Spleen (tissue), 11 donors: ENCODE data around the gene CDC123. TPM values are rescaled to one million over a fixed set of nuclear protein-coding genes. Genes with fewer than 3 reads are reported as not detected.
A peak's percentile ranks its signal among the peaks of the same experiment; 100 is the strongest.
"Not testable (repeated sequence)": the region's sequence is repeated elsewhere in the genome, so short reads cannot be mapped to it uniquely, and the experiment has no call there.

Experiments used
- DNase-seq: peaks from one replicate; pipeline ENCODE4 v3.0.0-alpha.2; 2020
- H3K27ac ChIP-seq, 8 donors: fragments of 200-600 bp; sonication (generic) in 7 of 8; 1 replicate in 4 of 8; 2 replicates in 4 of 8; pipeline versions ENCODE4 v1.5.0 to v1.8.0; 2016 to 2021; ENCODE audit warnings: inconsistent platforms in 4 of 8, mild to moderate bottlenecking in 4 of 8, moderate library complexity in 1 of 8
- H3K27me3 ChIP-seq, 7 donors: fragments of 200-600 bp; sonication (generic) in 6 of 7; replicated peaks in 1 of 7; 1 replicate in 4 of 7; 2 replicates in 3 of 7; pipeline versions ENCODE4 v1.5.0 to v1.8.0; 2016 to 2021; ENCODE audit warnings: inconsistent platforms in 3 of 7, mild to moderate bottlenecking in 1 of 7
- H3K36me3 ChIP-seq, 6 donors: fragments of 200-600 bp; sonication (generic) in 5 of 6; 1 replicate in 4 of 6; 2 replicates in 2 of 6; pipeline versions ENCODE4 v1.5.0 to v1.8.0; 2016 to 2021; ENCODE audit warnings: inconsistent platforms in 2 of 6
- H3K4me1 ChIP-seq, 6 donors: fragments of 200-600 bp; sonication (generic) in 5 of 6; 1 replicate in 3 of 6; 2 replicates in 3 of 6; pipeline versions ENCODE4 v1.5.0 to v1.8.0; 2016 to 2021; ENCODE audit warnings: inconsistent platforms in 3 of 6
- H3K4me3 ChIP-seq, 8 donors: fragments of 200-600 bp; sonication (generic) in 7 of 8; 1 replicate in 4 of 8; 2 replicates in 4 of 8; pipeline versions ENCODE4 v1.5.0 to v1.8.0; 2016 to 2021; ENCODE audit warnings: inconsistent platforms in 4 of 8, mild to moderate bottlenecking in 4 of 8, moderate library complexity in 2 of 8
- H3K9me3 ChIP-seq, 8 donors: fragments of 200-600 bp; sonication (generic) in 7 of 8; 1 replicate in 4 of 8; 2 replicates in 4 of 8; pipeline versions ENCODE4 v1.5.0 to v1.8.0; 2016 to 2021; ENCODE audit warnings: inconsistent platforms in 4 of 8
- POLR2A ChIP-seq, 3 donors: fragments of 450-650 bp; IDR thresholded peaks; one replicate each; pipeline ENCODE4 v1.5.1; 2017; ENCODE audit warnings: antibody characterized with exemption in 3 of 3, mild to moderate bottlenecking in 1 of 3
- POLR2AphosphoS5 ChIP-seq, 3 donors: sonication (generic); formaldehyde crosslinking; IDR thresholded peaks; one replicate each; pipeline ENCODE4 v1.5.1; 2017; ENCODE audit warnings: antibody characterized with exemption in 3 of 3
- WGBS, 5 donors: extraction: QIAGEN DNeasy Blood & Tissue Kit in 3 of 5; methylation state at CpG; one replicate each; pipeline versions ENCODE4 v1.1.5 to v1.1.7; 2013 to 2018; 5-methylcytosine and 5-hydroxymethylcytosine counted together
- intact Hi-C: fragments of 100-400 bp; cut with DNase I; formaldehyde crosslinking; loops from one replicate; pipeline ENCODE4 v1.15.0; 2023; ENCODE audit warnings: low total_unique reads
- polyA plus RNA-seq, 3 donors: library from polyadenylated mRNA; stranded (reverse); fragments of 200-250 nt; gene quantifications; one replicate each; pipeline ENCODE4 v1.2.1, GENCODE V29; 2013
- total RNA-seq, 7 donors: library from RNA; depleted of rRNA in 3 of 7; stranded (reverse); fragments of >200 nt in 3 of 7; fragmentation: NEBNext Ultra II Directional in 4 of 7; extraction: Animal tissue kit (Norgen Biotek cat#: 25700) in 4 of 7; gene quantifications; one replicate each; pipeline versions ENCODE4 v1.1.0 to v1.2.1, GENCODE V29; 2016 to 2021
- TF ChIP-seq, protein P1 (sequence below), 11 experiments: fragments of 200-600 bp in 7 of 11; fragments of 450-650 bp in 4 of 11; sonication (generic) in 4 of 11; IDR thresholded peaks in 8 of 11; conservative IDR thresholded peaks in 3 of 11; 1 replicate in 7 of 11; 2 replicates in 4 of 11; pipeline versions ENCODE4 v1.4.0 to v1.8.0; 2016 to 2021; ENCODE audit warnings: antibody characterized with exemption in 11 of 11, inconsistent platforms in 4 of 11, mild to moderate bottlenecking in 1 of 11
- donor health status: healthy with polysubstance abuse.
- donor health status: DM: no; HTN: no; CAD: no; lungs with moderate emphysema.
- donor health status: DM: no; HTN: no; CAD: no.
- donor health status: Bipolar disorder and iron deficiency.
- donor health status: healthy.
- donor health status: DM: no; HTN: no; CAD: no.
- donor health status: DM: yes; HTN: yes; CAD: no.

CDC123 gene
- total and polyA plus RNA-seq, 10 donors: 38.8 to 93.8 (median 59.9) TPM

DNA sequence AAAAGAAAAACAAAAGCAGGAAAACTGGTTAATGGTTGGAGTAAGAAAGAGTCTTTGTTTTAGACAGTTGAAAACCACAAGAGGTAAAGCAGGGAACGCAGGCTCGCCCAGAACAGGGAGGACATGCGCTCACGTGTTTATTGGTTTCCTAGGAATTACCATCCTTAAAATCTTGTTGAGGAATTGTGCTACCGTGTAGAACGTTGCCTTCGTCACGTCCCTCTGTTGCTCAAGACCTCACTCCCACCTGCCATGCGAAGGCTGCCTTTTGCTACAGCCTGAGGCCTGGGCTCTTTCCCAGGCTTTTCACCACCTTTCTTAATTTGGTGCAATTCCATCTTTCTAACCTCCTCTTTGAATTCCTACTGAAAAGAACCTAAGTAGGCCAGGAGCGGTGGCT, 91.8 kb downstream of the CDC123 start:
- intact Hi-C loops: no loop called here
- H3K27ac ChIP-seq: no peak overlapping the region
- 89 to 98% (median 92%) methylated on average over 10 of the region's 10 CpGs for WGBS, 5 donors

GRCh38 chr10:12297784-12298183, 101.8 kb downstream of the CDC123 start:
- intact Hi-C loops, H3K9me3 ChIP-seq, H3K27ac ChIP-seq, H3K36me3 ChIP-seq, H3K4me3 ChIP-seq, H3K27me3 ChIP-seq, H3K4me1 ChIP-seq, DNase-seq: not testable (repeated sequence)
- WGBS, 5 donors: 78 to 91% (median 87%) methylated on average over 3 of the region's 3 CpGs

More for the DNA sequence above, 91.8 kb downstream of the CDC123 start:
- no peaks in the 10 kb centered on the region for H3K36me3 ChIP-seq
- TF ChIP-seq POLR2A (IDR thresholded peaks at IDR 0.05): no peak
- no peak for TF ChIP-seq POLR2AphosphoS5 (IDR thresholded peaks at IDR 0.05)
- TF ChIP-seq, protein P1, sequence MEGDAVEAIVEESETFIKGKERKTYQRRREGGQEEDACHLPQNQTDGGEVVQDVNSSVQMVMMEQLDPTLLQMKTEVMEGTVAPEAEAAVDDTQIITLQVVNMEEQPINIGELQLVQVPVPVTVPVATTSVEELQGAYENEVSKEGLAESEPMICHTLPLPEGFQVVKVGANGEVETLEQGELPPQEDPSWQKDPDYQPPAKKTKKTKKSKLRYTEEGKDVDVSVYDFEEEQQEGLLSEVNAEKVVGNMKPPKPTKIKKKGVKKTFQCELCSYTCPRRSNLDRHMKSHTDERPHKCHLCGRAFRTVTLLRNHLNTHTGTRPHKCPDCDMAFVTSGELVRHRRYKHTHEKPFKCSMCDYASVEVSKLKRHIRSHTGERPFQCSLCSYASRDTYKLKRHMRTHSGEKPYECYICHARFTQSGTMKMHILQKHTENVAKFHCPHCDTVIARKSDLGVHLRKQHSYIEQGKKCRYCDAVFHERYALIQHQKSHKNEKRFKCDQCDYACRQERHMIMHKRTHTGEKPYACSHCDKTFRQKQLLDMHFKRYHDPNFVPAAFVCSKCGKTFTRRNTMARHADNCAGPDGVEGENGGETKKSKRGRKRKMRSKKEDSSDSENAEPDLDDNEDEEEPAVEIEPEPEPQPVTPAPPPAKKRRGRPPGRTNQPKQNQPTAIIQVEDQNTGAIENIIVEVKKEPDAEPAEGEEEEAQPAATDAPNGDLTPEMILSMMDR (IDR thresholded peaks at IDR 0.05 in 8 of 11, conservative IDR thresholded peaks at IDR 0.05 in 3 of 11): no peak
- DNase-seq: no peak
- no peaks in the 10 kb centered on the region for H3K4me1 ChIP-seq
- no peaks in the 10 kb centered on the region for H3K27me3 ChIP-seq
- no peak overlapping the region for H3K4me3 ChIP-seq
- no peaks in the 10 kb centered on the region for H3K9me3 ChIP-seq

GRCh38 chr10:12299222-12299965, 103.4 kb downstream of the CDC123 start:
- Histone ChIP-seq H3K9me3 (no peaks in the 10 kb centered on the region), H3K4me1 (no peaks in the 10 kb centered on the region), H3K4me3 (no peak overlapping the region), H3K27ac (no peak overlapping the region), H3K36me3 (no peaks in the 10 kb centered on the region), H3K27me3 (no peaks in the 10 kb centered on the region)
- DNase-seq: peak; percentile 5
- intact Hi-C loops: no loop called here
- TF ChIP-seq POLR2AphosphoS5 (IDR thresholded peaks at IDR 0.05) (no peak), POLR2A (IDR thresholded peaks at IDR 0.05) (no peak)
- TF ChIP-seq, protein P1 (IDR thresholded peaks at IDR 0.05 in 8 of 11, conservative IDR thresholded peaks at IDR 0.05 in 3 of 11): no peak
- WGBS, 5 donors: 92 to 98% (median 96%) methylated on average over 14 of the region's 14 CpGs

Other genes starting within 250 kb of the CDC123 start
- gene UPF2, start 153.4 kb upstream of the CDC123 start, total RNA-seq: 10 to 100 TPM; 25.8 to 34.9 (median 28.3) TPM
- gene UPF2, start 153.4 kb upstream of the CDC123 start, polyA plus RNA-seq: 10 to 100 TPM; 11.5 to 12.0 (median 11.7) TPM
- gene DHTKD1, start 127.2 kb upstream of the CDC123 start, total RNA-seq: 10 to 100 TPM; 21.5 to 36.6 (median 29.6) TPM
- 1 to 10 TPM; 7.4 to 8.6 (median 8.0) TPM for gene DHTKD1, start 127.2 kb upstream of the CDC123 start, polyA plus RNA-seq
- gene SEC61A2, start 66.5 kb upstream of the CDC123 start, total RNA-seq: 10 to 100 TPM in 2 of 7 donors, 1 to 10 TPM in 5; 7.2 to 14.6 (median 8.4) TPM
- gene SEC61A2, start 66.5 kb upstream of the CDC123 start, polyA plus RNA-seq: 1 to 10 TPM; 2.7 to 4.1 (median 3.1) TPM
- gene NUDT5, start 297 bp upstream of the CDC123 start, total RNA-seq: 10 to 100 TPM; 33.5 to 63.4 (median 44.7) TPM
- 10 to 100 TPM; 32.5 to 44.3 (median 36.9) TPM for gene NUDT5, start 297 bp upstream of the CDC123 start, polyA plus RNA-seq
- gene CAMK1D, start 153.4 kb downstream of the CDC123 start, total RNA-seq: 10 to 100 TPM; 18.9 to 34.5 (median 28.3) TPM
- 1 to 10 TPM; 6.8 to 8.9 (median 7.4) TPM for gene CAMK1D, start 153.4 kb downstream of the CDC123 start, polyA plus RNA-seq